ENCODE measurements around the gene TMTC1.

Gene TMTC1

DNA sequence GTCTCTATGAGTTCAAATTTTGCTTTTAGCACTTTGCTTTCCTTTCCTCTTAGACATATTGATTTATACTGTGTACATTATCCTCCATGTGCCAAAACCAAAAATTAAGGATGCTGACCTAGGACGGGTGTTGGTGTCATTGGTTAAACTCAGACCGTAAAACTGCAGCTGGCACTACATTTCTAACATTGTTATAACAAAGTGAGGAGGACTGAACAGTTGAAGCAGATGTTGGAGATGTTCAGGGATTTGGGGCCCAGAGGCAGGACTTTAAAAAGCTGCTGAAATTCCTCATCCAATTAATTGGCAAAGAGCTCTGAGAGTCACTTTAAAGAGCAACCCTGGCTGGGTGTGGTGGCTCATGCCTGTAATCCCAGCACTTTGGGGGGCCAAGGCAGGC lies 72.4 kb downstream of the TMTC1 start:
- no peak for DNase-seq (ENCODE audit: low read depth in 2 of 2)

DNA sequence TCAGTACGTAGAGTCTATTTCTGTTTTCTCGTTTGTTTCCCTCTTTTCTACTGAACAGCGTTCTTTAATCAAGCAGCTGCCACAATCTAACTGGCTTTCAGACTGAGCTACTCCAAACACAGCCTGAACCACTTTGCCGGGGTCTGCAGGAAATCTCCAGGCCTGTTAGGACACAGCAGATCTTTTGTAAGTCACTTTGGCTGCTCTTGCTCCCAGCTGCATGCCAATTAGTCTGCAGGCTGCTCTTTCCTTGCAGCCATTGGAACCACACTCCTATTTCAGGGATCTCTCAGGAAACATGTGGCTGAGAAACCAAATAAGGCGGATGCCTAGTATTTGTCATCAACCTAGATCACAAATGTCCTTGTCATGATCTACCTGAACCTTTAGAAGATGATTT lies 73.6 kb downstream of the TMTC1 start:
- DNase-seq (ENCODE audit: low read depth in 2 of 2), result no peak

DNA sequence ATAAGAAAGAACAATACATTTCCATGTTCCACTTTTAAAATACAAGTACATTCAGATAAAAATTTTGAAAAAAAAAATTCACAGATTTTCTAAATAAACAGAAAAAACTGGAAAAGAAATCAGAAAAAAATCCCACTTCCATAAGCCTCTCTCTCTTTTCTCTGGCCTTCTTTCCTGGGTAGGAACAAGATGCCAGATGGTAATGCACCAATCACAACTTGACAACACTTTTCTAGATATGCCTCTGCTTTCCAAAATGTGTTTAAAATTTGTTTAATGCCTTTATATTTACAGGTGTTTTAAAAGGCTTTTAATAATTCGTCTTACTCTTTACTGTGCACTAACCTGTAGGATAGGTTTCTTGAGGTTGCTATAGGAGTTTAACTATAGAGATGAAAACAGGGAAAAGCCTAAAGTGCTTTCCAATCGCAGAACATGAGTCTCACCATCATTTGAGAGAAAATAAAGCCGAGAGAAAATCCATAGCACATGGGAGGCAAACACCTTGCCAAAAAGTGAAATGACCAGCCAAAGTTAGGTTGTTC lies 74.2 kb downstream of the TMTC1 start:
- DNase-seq (ENCODE audit: low read depth in 2 of 2), result no peak

DNA sequence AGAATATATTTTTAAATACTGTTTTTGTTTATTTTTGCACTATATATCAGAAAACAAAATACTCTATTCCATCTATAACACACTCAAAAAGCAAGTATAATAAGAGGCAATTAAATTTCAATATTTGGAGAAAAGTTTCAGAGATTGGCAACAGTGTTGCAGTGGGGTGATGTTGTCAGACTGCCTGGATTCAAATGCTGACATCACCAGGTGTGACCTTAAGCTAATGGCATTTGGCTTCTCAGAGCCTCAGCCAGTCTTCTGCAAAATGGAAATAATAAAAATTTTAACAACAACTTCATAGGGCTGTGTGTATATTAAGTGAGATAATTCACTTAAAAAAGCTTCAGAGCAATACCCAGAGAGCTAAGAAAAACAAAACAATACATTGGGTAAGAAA lies 74.7 kb downstream of the TMTC1 start:
- no peak for DNase-seq (ENCODE audit: low read depth in 2 of 2)

DNA sequence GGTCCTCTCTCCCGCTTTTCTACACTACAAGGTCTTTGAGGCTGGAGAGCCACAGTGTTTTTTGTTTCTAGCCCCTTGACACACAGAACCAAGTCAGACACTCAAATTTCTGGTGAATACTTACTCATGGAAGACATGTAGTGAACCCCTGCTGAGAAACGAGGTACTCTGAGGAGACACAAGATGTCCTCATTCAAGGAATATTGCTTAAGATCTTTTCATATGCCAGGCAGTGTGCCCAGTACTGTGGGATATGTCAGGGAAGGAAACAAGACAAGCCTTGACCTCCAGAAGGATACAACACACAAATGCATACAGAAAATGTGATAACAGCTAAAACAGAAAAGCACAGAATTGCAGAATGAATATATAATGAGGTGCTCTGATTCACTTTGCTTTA lies 75.9 kb downstream of the TMTC1 start:
- DNase-seq (ENCODE audit: low read depth in 2 of 2), result no peak

DNA sequence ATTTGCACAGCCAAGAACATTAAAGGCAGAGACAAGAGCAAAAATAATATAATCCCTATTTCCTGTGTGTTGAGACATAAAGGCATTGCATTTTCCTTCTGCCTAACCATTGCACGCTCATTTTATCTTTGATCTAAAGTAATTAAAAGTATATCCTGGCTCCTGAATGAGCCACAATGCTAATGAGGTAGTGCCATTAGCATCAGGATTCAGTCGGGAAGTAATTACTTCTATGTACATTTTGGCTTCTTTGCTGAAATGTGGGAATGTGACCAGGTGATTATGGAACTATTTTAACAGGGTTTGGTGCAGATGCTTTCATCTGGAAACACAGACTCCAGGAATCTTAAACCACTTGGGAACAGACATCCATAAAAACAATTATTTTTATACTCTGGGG lies 77.4 kb downstream of the TMTC1 start:
- DNase-seq (ENCODE audit: low read depth in 2 of 2), result no peak

DNA sequence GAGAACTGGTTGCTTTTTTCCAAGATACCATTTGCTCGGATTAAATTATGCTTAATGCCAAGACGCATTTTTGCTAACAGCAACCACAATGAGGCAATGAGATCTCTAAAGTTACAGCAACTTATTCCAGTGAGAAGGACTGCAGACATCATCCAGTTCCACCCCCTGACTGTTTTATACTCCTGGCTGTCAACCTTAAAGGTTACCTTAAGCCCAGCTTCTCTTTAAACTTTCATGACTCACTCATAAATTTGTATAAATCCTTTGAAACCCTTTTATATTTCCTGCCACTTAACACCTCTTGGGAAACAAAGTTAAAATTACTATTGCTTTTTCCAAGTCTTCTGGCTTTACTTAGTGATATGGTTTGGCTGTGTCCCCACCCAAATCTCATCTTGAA lies 80.2 kb downstream of the TMTC1 start:
- no peak for DNase-seq (ENCODE audit: low read depth in 2 of 2)

DNA sequence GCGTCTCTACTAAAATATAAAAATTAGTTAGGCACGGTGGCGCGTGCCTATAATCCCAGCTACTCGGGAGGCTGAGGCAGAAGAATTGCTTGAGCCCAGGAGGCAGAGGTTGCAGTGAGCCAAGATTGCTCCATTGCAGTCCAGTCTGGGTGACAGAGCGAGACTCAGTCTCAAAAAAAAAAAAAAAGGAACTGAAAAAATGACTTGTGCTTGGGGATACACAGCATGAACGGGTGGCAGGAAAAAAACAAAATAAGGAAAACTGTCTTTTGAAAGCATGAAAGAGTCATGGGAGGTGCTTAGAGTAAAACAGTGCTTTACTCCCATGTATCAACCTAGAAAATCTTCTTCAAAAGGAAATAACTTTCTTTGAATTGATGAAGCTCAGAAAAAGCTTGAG lies 80.8 kb downstream of the TMTC1 start:
- DNase-seq (ENCODE audit: low read depth in 2 of 2), result no peak

DNA sequence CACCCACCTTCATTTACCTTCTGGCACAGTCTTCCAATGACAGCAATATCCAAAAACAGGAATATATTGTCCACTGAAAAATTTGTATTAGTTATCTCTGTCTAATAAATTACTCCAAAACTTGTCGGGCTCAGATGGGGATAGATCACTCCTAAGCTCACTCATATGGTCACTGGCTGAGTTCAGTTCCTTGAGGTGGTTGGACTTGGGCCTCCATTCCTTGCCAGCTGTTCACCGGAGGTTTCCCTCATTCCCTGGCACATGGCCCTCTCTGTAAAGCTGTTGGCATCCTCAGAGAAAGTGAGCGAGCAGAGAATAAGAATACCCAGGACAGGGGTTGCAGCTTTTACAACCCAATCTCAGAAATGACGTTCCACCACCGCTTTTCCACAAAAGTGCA lies 81.5 kb downstream of the TMTC1 start:
- DNase-seq (ENCODE audit: low read depth in 2 of 2), result no peak

DNA sequence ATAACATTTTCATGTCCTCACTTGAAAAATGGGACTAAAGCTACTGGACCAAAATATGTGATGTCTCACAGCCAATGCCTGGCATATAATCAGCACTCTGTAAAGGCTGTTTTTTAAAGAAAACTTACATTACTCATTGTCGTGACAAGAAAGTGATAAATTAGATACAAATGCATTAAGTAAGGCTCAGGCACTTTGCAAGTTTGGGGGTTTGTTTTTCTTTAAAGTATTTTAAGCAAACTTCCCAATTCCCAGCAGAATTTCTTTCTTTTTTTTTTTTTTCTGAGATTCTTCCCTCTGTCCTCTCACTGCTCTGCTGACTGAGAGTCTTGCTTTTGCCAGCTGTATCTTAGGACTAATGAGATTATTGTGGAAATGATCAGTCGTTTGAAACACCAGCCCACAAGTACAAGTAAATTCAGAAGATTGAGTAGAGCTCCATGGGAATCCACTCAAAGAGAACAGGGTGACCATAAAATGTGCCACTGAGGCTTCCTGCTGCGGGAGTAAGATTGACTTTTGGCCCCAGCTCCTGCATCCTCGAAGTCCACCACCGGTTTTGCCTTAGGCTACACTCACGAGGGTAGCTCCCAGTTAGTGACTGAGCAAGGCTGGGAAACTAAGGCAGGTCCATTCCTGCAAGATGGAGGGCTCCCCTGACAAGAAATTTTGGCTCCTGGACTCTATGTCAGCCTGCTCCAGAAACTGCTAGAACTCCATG lies 82.8 kb downstream of the TMTC1 start:
- DNase-seq (ENCODE audit: low read depth in 2 of 2), result no peak

DNA sequence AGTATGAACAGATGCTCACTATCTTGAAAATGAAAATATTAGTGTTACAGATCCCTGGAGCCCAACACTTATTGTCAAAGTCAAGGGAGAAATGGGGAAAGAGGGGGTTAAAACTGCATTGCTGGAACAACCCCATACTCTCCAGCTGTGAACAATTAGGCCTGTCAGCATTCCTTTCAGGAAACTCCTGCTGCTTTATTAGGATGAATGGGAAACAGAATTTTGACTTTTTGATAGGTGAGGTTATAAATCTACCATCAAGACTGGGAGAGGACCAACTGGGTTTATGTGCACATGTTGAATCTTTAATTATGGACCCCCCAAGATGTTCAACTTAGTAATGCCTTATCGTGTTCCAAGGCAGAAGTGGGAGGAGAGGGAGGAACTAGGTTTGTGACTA lies 85.0 kb downstream of the TMTC1 start:
- DNase-seq (ENCODE audit: low read depth in 2 of 2), result no peak

DNA sequence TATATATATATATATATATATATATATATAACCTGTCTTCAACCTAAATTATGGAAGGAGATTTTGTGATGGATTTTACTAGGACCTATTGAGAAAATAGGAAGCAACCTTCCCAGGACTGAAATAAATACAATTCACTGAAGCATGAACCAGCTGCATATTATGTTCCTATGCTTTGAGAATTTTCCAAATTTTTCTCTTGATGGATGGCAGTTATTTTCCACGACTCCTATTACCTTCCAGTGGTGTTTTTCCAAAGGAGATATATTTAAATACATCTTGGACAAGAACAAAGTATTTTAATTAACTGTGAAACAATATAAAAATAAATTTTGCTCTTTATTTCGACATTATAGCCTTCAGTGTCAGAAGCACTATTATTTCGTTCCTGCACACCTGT lies 87.9 kb downstream of the TMTC1 start:
- no peak for DNase-seq (ENCODE audit: low read depth in 2 of 2)

DNA sequence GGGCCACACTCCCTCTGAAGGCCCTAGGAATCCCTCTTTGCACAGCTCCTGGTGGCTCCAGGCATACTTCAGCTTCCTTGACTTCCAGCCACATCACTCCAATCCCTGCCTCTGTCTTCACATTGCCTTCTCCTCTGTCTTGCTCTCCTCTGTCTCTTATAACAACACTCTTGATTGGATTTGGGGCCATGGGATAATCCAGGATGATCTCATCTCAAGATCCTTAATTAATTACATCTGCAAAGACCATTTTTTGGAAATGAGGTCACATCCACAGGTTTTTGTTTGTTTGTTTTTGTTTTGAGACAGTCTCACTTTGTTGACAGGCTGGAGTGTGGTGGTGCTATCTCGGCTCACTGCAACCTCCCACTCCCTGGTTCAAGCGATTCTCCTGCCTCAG lies 88.7 kb downstream of the TMTC1 start:
- no peak for DNase-seq (ENCODE audit: low read depth in 2 of 2)

DNA sequence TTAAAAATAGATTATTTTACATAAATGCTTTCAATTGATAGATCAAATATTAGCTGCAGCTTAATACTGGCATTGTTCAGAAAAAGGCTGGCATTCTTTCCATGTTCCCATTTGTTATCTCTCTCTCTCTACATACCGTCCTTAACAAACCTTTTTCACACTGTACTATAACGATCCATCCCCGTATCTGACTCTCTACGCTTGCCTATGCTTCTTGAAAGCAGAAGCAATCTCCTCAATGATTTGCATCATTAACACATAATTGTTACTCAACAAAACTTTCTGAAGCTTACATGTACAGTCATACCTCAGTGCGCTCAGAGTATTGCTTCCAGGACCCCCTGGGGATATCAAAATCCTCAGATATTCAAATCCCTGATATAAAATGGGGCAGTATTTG lies 89.7 kb downstream of the TMTC1 start:
- DNase-seq (ENCODE audit: low read depth in 2 of 2), result no peak

DNA sequence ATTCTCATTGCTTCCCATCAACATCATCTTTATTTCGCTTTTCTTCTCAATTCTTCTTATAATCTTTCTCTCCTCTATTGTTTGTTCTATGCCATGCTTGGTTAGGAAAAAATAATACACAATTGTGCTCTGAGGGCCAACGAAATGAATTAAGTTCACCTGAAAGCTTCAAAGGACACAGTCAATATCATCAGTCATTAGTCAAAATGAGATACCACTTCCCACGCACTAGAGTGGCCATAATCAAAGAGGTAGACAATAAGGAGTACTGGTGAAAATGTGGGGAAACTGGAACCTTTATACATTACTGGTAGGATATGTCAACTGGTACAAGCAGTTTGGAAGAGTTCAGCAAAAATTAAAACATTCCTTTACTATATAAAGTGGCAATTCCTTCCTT lies 91.5 kb downstream of the TMTC1 start:
- DNase-seq (ENCODE audit: low read depth in 2 of 2), result no peak

DNA sequence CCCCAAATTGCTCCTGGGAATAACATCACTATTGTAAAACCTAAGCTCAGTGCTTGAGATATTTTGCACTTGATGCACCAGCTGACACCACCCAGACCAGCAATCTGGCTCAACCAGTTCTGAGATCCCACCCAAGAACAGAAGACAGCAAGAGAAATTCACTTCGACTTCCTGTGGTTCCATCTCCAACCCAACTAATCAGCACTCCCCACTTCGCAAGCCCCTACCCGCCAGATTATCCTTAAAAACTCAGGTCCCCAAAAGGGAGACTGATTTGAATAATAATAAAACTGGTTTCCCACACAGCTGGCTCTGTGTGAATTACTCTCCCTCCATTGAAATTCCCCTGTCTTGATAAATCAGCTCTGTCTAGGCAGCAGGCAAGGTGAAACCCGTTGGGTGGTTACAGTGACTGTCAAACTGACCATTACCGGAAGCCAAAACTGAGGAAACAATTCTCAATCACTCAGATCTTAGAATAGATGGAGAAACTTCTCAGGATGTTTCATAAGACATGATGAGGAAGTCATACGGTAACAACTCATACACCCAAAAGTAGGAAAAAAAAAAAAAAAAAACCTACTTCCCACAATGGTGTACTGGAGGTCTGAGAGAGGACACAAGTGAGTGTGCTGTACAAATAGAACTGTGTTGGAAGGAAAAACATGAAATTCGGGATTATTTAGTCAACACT lies 92.4 kb downstream of the TMTC1 start:
- no peak for DNase-seq (ENCODE audit: low read depth in 2 of 2)

DNA sequence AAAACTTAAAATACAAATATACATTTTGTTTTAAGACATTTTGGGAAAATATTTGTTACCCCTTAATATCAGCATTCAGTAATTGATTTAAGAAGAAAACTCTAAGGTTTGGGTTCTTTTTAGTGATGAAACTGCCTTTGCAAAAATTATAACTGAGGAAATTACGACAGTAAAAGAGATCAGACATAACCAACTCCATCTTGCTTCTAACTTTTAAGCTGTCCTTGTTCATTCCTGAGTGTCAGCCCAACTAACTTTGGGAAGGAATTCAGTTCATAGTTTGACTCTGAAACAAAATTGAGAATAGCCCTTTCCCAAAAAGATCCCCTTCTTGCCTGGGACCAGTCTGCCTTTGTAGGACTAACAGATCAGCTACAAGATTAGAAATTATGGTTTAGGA lies 93.0 kb downstream of the TMTC1 start:
- no peak for DNase-seq (ENCODE audit: low read depth in 2 of 2)

DNA sequence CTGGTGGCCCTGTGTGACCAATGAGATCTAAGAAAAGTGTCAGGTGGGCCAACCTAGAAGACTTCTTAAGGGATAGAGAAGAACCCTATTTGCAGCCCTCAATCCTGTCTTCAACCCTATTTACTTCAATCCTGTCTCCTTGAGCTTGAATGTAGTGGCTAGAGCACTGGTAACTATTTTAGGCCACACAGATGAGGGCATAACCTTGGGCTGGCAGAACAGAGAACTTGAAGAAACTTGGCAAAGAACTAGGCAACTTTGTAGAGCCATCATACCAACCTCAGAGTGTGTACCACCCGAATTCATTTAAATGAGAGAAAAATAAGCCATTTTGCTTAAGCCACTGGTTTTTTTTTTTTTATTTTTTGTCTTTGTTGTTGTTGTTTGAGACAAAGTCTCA lies 94.8 kb downstream of the TMTC1 start:
- no peak for DNase-seq (ENCODE audit: low read depth in 2 of 2)

DNA sequence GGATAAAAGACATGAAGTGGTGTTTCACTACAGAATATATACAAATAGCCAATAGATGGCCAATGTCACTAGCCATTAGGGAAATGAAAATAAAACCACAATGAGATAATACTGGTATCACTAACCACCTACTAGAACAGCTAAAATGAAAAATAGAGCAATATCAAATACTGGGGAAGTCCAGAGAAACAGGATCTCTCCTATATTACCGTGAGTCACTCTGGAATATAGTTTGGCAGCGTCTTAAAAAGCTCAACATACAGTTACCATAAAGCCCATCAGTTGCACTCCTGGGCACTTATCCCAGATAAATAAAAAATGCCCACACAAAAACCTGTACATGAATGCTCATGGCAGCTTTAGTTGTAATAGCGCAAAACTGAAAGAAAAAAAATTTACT lies 101.7 kb downstream of the TMTC1 start:
- DNase-seq (ENCODE audit: low read depth in 2 of 2), result no peak

DNA sequence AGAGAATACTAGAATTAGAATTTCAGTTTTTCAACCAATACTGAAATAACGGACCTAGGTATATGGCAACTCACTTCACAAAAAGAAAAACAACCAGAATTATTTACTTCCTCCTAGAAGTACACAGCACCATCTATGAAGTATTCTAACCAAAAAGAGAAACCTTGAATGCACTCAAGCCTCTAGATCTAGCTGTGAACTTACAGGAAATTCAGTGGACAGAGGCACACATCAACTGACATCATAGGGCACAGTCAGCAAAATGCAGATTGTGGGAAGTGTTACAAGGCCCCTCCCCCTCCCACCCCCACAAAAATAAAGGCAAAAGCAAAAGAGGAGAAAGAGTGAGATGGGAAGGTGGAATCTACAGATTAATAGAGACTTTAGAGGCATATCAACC lies 102.4 kb downstream of the TMTC1 start:
- DNase-seq (ENCODE audit: low read depth in 2 of 2), result no peak

DNA sequence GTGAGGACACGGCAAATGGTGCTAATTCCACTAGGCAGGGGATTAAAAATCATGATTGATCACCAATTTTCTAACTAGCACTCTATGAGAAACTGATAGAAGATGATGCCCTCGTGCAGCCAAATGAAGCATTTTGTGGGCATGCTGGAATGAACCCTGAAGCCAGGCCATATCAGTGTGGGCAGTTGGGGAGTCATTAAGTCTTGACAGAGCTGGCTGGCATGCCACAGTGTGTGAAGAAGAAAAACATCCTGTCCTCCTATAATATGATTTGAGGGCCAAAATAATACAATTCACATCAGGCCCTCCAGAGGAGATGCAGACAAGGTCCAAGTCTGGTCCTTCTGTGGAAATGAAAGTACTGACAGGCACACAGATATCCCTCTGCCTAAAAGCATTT lies 107.1 kb downstream of the TMTC1 start:
- DNase-seq (ENCODE audit: low read depth in 2 of 2), result no peak

DNA sequence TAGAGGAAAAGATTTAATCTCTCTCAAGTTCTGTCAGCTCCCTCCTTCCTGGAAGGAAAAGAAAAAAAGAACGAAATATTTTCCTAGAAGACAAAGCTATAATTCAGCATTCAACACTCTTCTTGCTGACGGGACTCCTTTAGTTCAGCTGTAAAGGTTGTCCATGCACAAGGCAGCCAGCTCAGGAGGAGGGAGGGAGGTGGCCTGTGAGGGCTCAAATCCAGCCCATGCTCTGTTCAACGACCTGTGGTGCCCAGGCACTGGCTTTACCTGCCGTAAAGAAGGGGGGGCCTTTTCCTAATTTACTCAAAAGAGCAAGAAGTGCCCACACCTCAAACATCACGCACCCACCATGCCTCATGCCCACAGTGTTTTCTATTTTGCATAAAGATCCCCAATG lies 109.3 kb downstream of the TMTC1 start:
- DNase-seq (ENCODE audit: low read depth in 2 of 2), result no peak

DNA sequence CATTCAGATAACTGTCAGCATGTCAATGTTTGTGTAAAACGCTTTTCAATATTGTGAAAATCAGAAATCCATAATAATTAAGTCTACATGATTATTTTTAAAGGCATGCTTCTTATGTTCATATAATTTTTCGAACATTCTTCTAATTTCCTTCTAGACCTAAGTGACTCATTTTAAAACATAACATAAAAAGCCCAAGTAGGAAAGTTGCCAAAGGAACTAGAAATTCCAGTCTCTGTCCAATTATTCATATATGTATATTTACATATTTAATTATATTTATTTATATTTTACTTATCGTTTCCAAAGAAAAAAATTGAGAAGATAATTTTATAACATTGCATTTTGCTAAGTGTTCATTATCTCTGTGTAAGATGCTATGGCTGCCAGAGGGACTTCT lies 110.4 kb downstream of the TMTC1 start:
- DNase-seq (ENCODE audit: low read depth in 2 of 2), result no peak

DNA sequence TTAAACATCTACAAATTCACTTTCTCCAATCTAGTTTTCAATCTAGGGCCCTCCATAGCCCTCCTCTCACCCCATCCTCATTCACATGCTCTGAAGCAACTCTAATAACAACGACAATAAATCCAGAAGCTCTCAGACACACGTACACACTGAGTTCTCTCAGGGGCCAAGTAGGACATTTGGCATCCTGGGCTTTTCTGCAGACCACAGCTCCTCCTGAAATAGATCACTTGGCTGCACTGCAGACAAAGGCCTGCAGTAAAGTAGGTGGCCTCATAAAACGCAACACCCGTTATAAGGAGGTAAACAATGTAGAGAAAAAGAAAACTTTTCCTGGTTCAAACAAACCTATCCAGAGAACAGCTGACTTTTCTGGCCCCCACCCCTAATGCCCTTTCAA lies 111.2 kb downstream of the TMTC1 start:
- no peak for DNase-seq (ENCODE audit: low read depth in 2 of 2)

Data from stimulated activated CD4-positive, alpha-beta T cell treated with anti-CD3 and anti-CD28 coated beads, Interleukin-15, amount 100 ng/mL, for 48 hours (primary cell).